ENCODE data around the gene URI1.
"Not testable (repeated sequence)": the region's sequence is repeated elsewhere in the genome, so short reads cannot be mapped to it uniquely, and the experiment has no call there.

Gene URI1

GRCh38 chr19:29947871-29948270 is 5.8 kb downstream of the URI1 start:
- ATAC-seq (ENCODE audit: low read depth) (no peak), DNase-seq (ENCODE audit: low spot score in 2 of 2) (no peak)
- H3K4me1 Mint-ChIP-seq, result peaks cover 31% of the 10 kb centered on the region
- no peaks in the 10 kb centered on the region for H3K27me3 Mint-ChIP-seq
- no peak overlapping the region for H3K27ac Mint-ChIP-seq
- H3K4me3 Mint-ChIP-seq, result no peak overlapping the region
- H3K36me3 Mint-ChIP-seq, result peaks cover 4% of the 10 kb centered on the region
- no peaks in the 10 kb centered on the region for H3K9me3 Mint-ChIP-seq

- H3K4me3 Mint-ChIP-seq; H3K9me3 Mint-ChIP-seq; H3K36me3 Mint-ChIP-seq; ATAC-seq (ENCODE audit: low read depth); H3K27me3 Mint-ChIP-seq; DNase-seq (ENCODE audit: low spot score in 2 of 2); H3K27ac Mint-ChIP-seq: not testable (repeated sequence)
- peaks cover 35% of the 10 kb centered on the region for H3K4me1 Mint-ChIP-seq
These were observed 6.9 kb downstream of the URI1 start for GRCh38 chr19:29948759-29949470.

GRCh38 chr19:29952177-29952576 is 10.1 kb downstream of the URI1 start:
- ATAC-seq (ENCODE audit: low read depth) (no peak), DNase-seq (ENCODE audit: low spot score in 2 of 2) (no peak)
- Mint-ChIP-seq H3K4me3 (no peak overlapping the region), H3K4me1 (peaks cover 21% of the 10 kb centered on the region), H3K27ac (no peak overlapping the region), H3K27me3 (no peaks in the 10 kb centered on the region), H3K9me3 (peaks cover 1% of the 10 kb centered on the region), H3K36me3 (peaks cover 2% of the 10 kb centered on the region)

GRCh38 chr19:29952646-29953045 is 10.6 kb downstream of the URI1 start:
- DNase-seq (ENCODE audit: low spot score in 2 of 2) (no peak), ATAC-seq (ENCODE audit: low read depth) (no peak)
- peaks cover 1% of the 10 kb centered on the region for H3K9me3 Mint-ChIP-seq
- no peak overlapping the region for H3K4me3 Mint-ChIP-seq
- H3K27me3 Mint-ChIP-seq, result no peaks in the 10 kb centered on the region
- H3K36me3 Mint-ChIP-seq, result peaks cover 2% of the 10 kb centered on the region
- no peak overlapping the region for H3K27ac Mint-ChIP-seq
- peaks cover 19% of the 10 kb centered on the region for H3K4me1 Mint-ChIP-seq

GRCh38 chr19:29953352-29954247 is 11.6 kb downstream of the URI1 start:
- H3K4me1 Mint-ChIP-seq, result peaks cover 13% of the 10 kb centered on the region
- ATAC-seq (ENCODE audit: low read depth) (no peak), DNase-seq (ENCODE audit: low spot score in 2 of 2) (no peak)
- no peaks in the 10 kb centered on the region for H3K27me3 Mint-ChIP-seq
- no peak overlapping the region for H3K27ac Mint-ChIP-seq
- peaks cover 2% of the 10 kb centered on the region for H3K36me3 Mint-ChIP-seq
- H3K4me3 Mint-ChIP-seq, result no peak overlapping the region
- H3K9me3 Mint-ChIP-seq, result peaks cover 1% of the 10 kb centered on the region

GRCh38 chr19:29956855-29957254 is 14.8 kb downstream of the URI1 start:
- peaks cover 12% of the 10 kb centered on the region for H3K4me1 Mint-ChIP-seq

GRCh38 chr19:29961311-29961710 is 19.3 kb downstream of the URI1 start:
- DNase-seq (ENCODE audit: low spot score in 2 of 2) (no peak), ATAC-seq (ENCODE audit: low read depth) (no peak)
- Mint-ChIP-seq H3K4me3 (no peak overlapping the region), H3K27me3 (no peaks in the 10 kb centered on the region), H3K4me1 (peaks cover 31% of the 10 kb centered on the region), H3K27ac (no peak overlapping the region), H3K9me3 (no peaks in the 10 kb centered on the region), H3K36me3 (peaks cover 2% of the 10 kb centered on the region)

More at GRCh38 chr19:29956855-29957254, 14.8 kb downstream of the URI1 start:
- Mint-ChIP-seq H3K27me3 (no peaks in the 10 kb centered on the region), H3K36me3 (peaks cover 5% of the 10 kb centered on the region), H3K27ac (no peak overlapping the region), H3K9me3 (peaks cover 1% of the 10 kb centered on the region), H3K4me3 (no peak overlapping the region)
- DNase-seq (ENCODE audit: low spot score in 2 of 2), result no peak
- no peak for ATAC-seq (ENCODE audit: low read depth)

GRCh38 chr19:29962793-29963192 is 20.8 kb downstream of the URI1 start:
- H3K4me3 Mint-ChIP-seq, result no peak overlapping the region
- no peak overlapping the region for H3K27ac Mint-ChIP-seq
- no peaks in the 10 kb centered on the region for H3K27me3 Mint-ChIP-seq
- H3K4me1 Mint-ChIP-seq, result peaks cover 37% of the 10 kb centered on the region
- ATAC-seq (ENCODE audit: low read depth) (no peak), DNase-seq (ENCODE audit: low spot score in 2 of 2) (no peak)
- peaks cover 2% of the 10 kb centered on the region for H3K36me3 Mint-ChIP-seq
- H3K9me3 Mint-ChIP-seq, result no peaks in the 10 kb centered on the region

- DNase-seq (ENCODE audit: low spot score in 2 of 2), result no peak
- no peak overlapping the region for H3K4me3 Mint-ChIP-seq
- no peak for ATAC-seq (ENCODE audit: low read depth)
These were observed 21.5 kb downstream of the URI1 start for GRCh38 chr19:29963576-29963975.

GRCh38 chr19:29964171-29964570 is 22.1 kb downstream of the URI1 start:
- Mint-ChIP-seq H3K27ac (no peak overlapping the region), H3K9me3 (no peaks in the 10 kb centered on the region), H3K4me1 (peaks cover 42% of the 10 kb centered on the region), H3K27me3 (no peaks in the 10 kb centered on the region), H3K36me3 (peaks cover 2% of the 10 kb centered on the region), H3K4me3 (no peak overlapping the region)
- DNase-seq (ENCODE audit: low spot score in 2 of 2) (no peak), ATAC-seq (ENCODE audit: low read depth) (no peak)

More at GRCh38 chr19:29963576-29963975, 21.5 kb downstream of the URI1 start:
- no peaks in the 10 kb centered on the region for H3K9me3 Mint-ChIP-seq
- peaks cover 2% of the 10 kb centered on the region for H3K36me3 Mint-ChIP-seq
- H3K27me3 Mint-ChIP-seq, result no peaks in the 10 kb centered on the region
- H3K4me1 Mint-ChIP-seq, result peaks cover 38% of the 10 kb centered on the region
- no peak overlapping the region for H3K27ac Mint-ChIP-seq

GRCh38 chr19:29965492-29965891 is 23.5 kb downstream of the URI1 start:
- Mint-ChIP-seq H3K4me1 (peaks cover 45% of the 10 kb centered on the region), H3K4me3 (no peak overlapping the region), H3K36me3 (peaks cover 2% of the 10 kb centered on the region), H3K27ac (no peak overlapping the region), H3K9me3 (no peaks in the 10 kb centered on the region), H3K27me3 (no peaks in the 10 kb centered on the region)
- DNase-seq (ENCODE audit: low spot score in 2 of 2) (no peak), ATAC-seq (ENCODE audit: low read depth) (no peak)

- not testable (repeated sequence) for H3K36me3 Mint-ChIP-seq; H3K27ac Mint-ChIP-seq; ATAC-seq (ENCODE audit: low read depth); DNase-seq (ENCODE audit: low spot score in 2 of 2); H3K27me3 Mint-ChIP-seq; H3K9me3 Mint-ChIP-seq; H3K4me3 Mint-ChIP-seq
- H3K4me1 Mint-ChIP-seq, result peaks cover 47% of the 10 kb centered on the region
These were observed 24.1 kb downstream of the URI1 start for GRCh38 chr19:29966142-29966541.

GRCh38 chr19:29966588-29967249 is 24.7 kb downstream of the URI1 start:
- H3K4me1 Mint-ChIP-seq, result peaks cover 47% of the 10 kb centered on the region
- H3K36me3 Mint-ChIP-seq, result no peaks in the 10 kb centered on the region
- H3K4me3 Mint-ChIP-seq, result no peak overlapping the region
- DNase-seq (ENCODE audit: low spot score in 2 of 2), result no peak
- H3K27ac Mint-ChIP-seq, result peak overlapping the region; percentile 13
- no peaks in the 10 kb centered on the region for H3K9me3 Mint-ChIP-seq
- H3K27me3 Mint-ChIP-seq, result no peaks in the 10 kb centered on the region
- peak; percentile 34 for ATAC-seq (ENCODE audit: low read depth)

- H3K4me3 Mint-ChIP-seq, result no peak overlapping the region
- ATAC-seq (ENCODE audit: low read depth) (no peak), DNase-seq (ENCODE audit: low spot score in 2 of 2) (no peak)
- H3K9me3 Mint-ChIP-seq, result no peaks in the 10 kb centered on the region
- peak overlapping the region; percentile 13 for H3K27ac Mint-ChIP-seq
- peaks cover 39% of the 10 kb centered on the region for H3K4me1 Mint-ChIP-seq
- H3K36me3 Mint-ChIP-seq, result no peaks in the 10 kb centered on the region
- no peaks in the 10 kb centered on the region for H3K27me3 Mint-ChIP-seq
These were observed 25.6 kb downstream of the URI1 start for GRCh38 chr19:29967623-29968022.
